Diencephalon (tissue), 1 donor: ENCODE data around the gene BRINP1. TPM values are rescaled to one million over a fixed set of nuclear protein-coding genes. Genes with fewer than 3 reads are reported as not detected.

Experiments used
- total RNA-seq: library from RNA; depleted of rRNA; stranded (reverse); fragments of >200 nt; gene quantifications from one replicate; pipeline ENCODE4 v1.2.3, GENCODE V29; 2014

The BRINP1 gene, protein sequence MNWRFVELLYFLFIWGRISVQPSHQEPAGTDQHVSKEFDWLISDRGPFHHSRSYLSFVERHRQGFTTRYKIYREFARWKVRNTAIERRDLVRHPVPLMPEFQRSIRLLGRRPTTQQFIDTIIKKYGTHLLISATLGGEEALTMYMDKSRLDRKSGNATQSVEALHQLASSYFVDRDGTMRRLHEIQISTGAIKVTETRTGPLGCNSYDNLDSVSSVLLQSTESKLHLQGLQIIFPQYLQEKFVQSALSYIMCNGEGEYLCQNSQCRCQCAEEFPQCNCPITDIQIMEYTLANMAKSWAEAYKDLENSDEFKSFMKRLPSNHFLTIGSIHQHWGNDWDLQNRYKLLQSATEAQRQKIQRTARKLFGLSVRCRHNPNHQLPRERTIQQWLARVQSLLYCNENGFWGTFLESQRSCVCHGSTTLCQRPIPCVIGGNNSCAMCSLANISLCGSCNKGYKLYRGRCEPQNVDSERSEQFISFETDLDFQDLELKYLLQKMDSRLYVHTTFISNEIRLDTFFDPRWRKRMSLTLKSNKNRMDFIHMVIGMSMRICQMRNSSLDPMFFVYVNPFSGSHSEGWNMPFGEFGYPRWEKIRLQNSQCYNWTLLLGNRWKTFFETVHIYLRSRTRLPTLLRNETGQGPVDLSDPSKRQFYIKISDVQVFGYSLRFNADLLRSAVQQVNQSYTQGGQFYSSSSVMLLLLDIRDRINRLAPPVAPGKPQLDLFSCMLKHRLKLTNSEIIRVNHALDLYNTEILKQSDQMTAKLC
- 93.0 TPM for total RNA-seq

DNA sequence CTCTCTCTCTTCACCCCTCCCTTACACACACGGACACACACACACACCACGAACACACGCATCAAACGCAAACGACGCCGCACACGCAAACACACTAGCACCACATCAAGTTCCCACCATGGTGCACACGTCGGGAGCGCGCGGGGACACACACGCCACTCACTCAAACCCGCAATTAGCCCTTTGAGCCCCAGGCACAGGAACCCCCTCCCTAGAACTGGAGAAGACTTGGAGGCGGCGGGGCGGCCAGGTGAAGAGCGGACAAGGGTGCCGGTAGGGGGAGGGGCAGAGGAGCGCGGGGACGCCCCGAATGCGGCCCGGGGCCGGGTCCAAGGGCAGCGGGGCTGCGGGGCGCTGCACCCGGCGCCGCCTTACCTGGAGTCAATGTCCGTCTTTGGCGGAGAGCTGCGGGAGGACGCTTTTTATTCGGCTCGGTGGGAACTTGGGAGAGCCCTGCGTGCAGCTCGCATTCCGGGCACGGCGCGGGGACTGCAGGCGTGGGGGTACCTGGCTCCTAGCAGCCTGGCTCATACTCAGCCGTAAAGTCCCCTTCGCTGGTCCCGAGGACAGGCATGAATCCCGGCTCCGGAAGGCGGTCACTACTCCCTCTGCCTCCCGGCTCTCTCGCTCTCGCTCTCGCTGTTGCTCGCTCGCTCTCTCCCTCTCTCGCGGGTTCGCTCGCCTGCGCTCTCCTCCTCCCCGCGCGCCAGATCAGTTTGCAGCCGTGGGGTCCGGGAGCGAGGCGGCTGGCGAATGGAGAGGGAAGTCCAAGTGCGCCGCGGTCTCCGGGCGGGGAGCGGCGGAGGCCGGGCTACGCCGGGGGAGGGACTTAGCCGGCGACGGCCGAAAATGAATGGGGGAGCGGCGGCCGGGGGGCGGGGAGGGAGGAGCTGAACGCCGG, at the start of gene BRINP1:
TSS of gene BRINP1 (minus strand) at position 755 of the 901 bp plus-strand sequence. CDS start 56,080 bp downstream, outside the sequence.

